Suprapubic skin (tissue), 3 donors: ENCODE data around the gene TSHZ2.

Source experiments
- CTCF ChIP-seq, 2 donors: fragments of 200-600 bp in 1 of 2; fragments of 450-650 bp in 1 of 2; sonication (generic) in 1 of 2; IDR thresholded peaks; one replicate each; pipeline ENCODE4 v1.5.1; 2016 to 2019; ENCODE audit warnings: antibody characterized with exemption in 2 of 2, mild to moderate bottlenecking in 1 of 2, moderate library complexity in 1 of 2
- POLR2AphosphoS5 ChIP-seq, 3 donors: sonication (generic); formaldehyde crosslinking; IDR thresholded peaks; one replicate each; pipeline ENCODE4 v1.6.1; 2017; ENCODE audit warnings: antibody characterized with exemption in 3 of 3

DNA sequence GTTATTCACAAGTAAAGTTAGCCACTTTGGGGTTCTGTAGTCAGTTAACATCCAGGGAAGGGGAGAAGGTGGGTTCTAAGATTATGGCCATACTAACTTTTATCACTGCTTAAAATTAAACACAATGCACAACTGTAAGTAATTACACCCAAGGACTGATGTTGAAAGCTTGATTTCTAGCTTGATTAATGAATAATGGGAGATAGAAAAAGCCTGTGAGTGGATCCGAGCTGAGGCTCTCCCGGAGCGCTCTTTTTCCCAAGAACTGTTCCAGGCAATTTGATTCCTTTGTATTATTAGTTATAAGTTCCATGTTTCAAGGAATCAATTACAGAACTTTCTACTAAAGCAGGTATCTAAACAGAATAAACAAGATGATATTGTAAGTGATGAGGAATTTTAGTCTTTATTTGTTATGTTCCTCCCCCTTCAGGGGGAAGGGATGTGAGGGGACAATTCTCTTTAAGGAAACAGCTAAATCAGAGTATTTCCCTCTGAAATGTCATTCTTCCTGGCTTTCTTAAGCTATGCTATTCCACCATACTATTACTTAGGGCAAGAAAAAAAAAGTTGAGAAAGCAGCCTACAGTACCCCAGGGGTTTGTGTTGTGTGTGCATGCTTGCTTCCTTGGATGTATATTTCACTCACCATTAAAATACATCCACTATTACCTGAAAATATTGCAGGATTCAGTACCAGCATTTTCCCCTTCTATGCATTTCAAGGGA is 3.8 kb downstream of the TSHZ2 start:
- TF ChIP-seq CTCF (IDR thresholded peaks at IDR 0.05) (no peak), POLR2AphosphoS5 (IDR thresholded peaks at IDR 0.05) (no peak)
